RCC 7860 (cell line): ENCODE results near the gene XYLT1.
A peak's percentile ranks its signal among the peaks of the same experiment; 100 is the strongest.
"Not testable (repeated sequence)": the region's sequence is repeated elsewhere in the genome, so short reads cannot be mapped to it uniquely, and the experiment has no call there.

Experiments
- DNase-seq: peaks from one replicate; pipeline ENCODE4 v3.0.0-alpha.2; 2015; ENCODE audit warnings: low spot score
- FAIRE-seq: peaks from 2 replicates; lab custom pipeline; 2012; peaks lifted over from hg19 to GRCh38; lab: Jason Lieb, UNC

The XYLT1 gene

GRCh38 chr16:17493012-17493411 is 22.3 kb upstream of the XYLT1 start:
- DNase-seq (no peak), FAIRE-seq (no peak)

DNA sequence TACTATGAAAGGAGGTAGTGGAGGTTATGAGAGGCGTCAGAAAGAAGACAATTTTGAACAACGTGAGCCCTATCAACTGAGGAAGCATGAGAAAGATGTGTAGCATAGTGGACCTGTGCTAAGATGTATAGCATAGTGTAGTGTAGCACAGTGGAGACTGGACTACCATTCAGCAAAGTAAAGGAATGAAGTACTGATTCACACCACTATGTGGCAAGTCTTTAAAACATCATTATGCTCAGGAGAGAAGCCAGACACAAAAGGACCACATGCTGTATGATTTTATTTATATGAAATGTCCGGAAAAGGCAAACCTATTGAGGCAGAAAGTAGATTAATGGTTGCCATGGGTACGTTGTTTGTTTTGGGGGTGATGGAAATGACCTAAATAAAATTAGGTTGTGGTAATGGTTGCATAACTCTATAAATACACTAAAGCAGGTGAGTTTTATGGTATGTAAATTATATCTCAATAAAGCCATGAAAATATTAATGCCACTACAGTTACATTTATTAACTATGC is 20.4 kb upstream of the XYLT1 start:
- no peak for FAIRE-seq
- no peak for DNase-seq

DNA sequence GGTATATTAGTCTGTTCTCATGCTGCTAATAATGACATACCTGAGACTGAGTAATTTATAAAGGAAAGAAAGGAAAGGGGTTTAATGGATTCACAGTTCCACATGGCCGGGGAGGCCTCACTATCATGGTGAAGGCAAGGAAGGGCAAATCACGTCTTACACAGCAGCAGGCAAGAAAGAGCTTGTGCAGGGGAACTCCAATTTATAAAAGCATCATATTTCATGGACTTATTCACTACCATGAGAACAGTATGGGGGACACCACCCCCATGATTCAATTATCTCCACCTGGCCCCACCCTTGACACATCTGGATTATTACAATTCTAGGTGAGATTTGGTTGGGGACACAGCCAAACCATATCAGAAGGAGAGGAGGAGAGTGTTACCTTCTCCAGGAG is 17.7 kb upstream of the XYLT1 start:
- DNase-seq (no peak), FAIRE-seq (no peak)

- FAIRE-seq (no peak), DNase-seq (no peak)
These were observed 12.6 kb upstream of the XYLT1 start for GRCh38 chr16:17483351-17483750.

GRCh38 chr16:17482341-17482740 is 11.6 kb upstream of the XYLT1 start:
- not testable (repeated sequence) for DNase-seq, FAIRE-seq

DNA sequence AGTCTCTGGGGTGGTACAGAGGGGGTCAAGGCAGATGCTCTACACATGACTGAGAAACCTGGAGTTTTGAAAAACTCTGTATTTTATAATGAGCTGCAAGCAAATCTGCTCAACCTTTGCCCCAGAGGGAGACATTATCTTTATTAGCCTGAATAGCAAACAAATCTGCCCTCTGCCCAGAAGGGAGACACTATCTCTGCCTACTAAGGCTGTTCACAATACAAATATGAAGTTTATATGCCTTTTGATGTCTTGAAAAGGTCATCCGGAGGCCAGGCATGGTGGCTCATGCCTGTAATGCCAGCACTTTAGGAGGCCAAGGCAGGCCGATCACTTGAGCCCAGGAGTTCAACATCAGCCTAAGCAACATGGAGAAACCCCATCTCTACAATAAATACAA is 11.0 kb upstream of the XYLT1 start:
- DNase-seq: no peak
- no peak for FAIRE-seq

DNA sequence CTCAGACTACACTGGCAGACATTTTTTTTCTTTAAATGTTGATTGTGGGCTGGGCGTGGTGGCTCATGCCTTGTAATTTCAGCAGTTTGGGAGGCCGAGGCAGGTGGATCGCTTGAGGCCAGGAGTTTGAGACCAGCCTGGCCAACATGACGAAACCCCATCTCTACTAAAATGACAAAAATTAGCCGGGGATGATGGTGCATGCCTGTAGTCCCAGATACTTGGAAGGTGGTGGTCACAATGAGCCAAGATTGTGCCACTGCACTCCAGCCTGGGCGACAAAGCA is 6.4 kb upstream of the XYLT1 start:
- not testable (repeated sequence) for DNase-seq, FAIRE-seq

DNA sequence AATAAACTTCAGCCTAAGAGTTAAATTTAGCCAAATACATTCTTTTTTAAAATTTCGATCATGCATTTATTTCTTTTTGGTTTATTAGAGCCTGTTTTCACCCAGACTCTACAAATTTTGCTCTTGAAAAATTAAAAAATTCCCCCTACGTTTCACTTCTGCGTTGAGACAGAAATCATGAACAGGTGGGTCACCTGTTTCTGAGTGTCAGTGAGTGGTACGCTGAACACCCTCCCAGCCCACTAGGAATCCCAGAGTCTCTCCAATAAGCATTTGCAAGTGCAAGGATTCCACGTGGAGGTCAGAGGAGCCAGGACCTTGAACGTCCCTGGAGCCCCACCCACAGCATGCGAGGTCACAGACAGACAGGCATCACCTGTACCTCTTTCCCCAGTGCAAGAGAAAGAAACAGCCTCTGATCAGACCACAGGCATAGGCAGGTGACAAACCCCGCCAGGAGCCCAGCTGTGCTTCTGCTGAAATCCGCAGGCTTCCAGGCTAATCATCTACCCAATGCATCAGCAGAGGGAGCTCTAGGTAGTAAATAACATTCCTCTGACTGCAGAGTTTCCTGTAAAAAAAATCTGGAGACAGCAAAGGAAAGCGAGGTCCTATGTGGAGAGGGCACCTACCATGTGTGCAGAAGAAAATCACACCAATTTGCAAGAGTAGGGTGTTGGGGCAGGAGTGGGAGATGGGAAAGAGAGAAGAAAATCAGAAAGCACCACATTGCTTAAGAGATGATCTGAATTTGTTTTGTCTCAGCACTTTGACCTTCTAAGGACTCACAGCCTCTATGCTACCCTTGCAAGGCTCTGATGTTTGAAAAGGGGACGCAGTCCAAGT is 5.9 kb upstream of the XYLT1 start:
- FAIRE-seq: no peak
- peak; percentile 24 for DNase-seq

GRCh38 chr16:17475104-17475503 is 4.3 kb upstream of the XYLT1 start:
- no peak for FAIRE-seq

DNA sequence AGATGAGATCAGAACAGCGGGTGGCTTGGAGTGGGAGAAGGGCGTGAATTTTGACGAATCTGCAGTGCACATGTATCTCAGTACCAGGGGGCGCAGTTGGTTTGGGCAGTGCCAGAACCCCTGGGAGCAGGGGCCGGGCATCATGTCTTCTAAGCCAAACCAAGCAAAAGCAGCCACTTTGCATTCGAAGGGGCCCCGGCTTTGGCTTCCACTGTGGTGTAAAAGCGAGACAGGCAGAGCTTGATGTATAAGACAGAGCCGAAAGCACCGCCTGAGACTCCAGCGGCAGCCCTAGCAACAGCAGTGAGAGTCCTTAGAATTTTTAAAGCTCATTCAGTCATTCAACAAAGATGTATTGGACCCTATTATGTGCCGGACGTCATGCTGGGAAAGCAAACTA is 3.8 kb upstream of the XYLT1 start:
- DNase-seq (no peak), FAIRE-seq (no peak)

More at GRCh38 chr16:17475104-17475503, 4.3 kb upstream of the XYLT1 start:
- DNase-seq: no peak

DNA sequence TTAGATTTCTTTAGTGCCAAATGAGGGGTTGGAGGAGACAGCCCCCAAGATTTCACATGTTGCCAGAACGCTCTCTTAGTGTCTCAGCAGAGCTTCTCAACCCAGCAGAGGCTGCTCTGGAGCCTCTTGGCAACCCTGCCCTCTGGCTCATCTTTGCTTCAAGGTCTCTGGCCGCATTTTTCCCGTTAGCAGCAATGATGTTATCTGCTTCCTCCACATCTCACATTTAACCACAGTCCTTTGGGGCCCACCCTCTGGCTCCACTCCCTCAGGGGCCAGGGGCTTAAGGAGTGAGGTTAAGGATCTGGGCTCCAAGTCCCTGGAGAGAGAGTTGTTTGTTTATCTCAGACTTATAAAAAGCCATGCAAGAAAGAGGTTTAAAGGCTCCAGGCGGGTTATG is 3.3 kb upstream of the XYLT1 start:
- FAIRE-seq: no peak
- DNase-seq: no peak

DNA sequence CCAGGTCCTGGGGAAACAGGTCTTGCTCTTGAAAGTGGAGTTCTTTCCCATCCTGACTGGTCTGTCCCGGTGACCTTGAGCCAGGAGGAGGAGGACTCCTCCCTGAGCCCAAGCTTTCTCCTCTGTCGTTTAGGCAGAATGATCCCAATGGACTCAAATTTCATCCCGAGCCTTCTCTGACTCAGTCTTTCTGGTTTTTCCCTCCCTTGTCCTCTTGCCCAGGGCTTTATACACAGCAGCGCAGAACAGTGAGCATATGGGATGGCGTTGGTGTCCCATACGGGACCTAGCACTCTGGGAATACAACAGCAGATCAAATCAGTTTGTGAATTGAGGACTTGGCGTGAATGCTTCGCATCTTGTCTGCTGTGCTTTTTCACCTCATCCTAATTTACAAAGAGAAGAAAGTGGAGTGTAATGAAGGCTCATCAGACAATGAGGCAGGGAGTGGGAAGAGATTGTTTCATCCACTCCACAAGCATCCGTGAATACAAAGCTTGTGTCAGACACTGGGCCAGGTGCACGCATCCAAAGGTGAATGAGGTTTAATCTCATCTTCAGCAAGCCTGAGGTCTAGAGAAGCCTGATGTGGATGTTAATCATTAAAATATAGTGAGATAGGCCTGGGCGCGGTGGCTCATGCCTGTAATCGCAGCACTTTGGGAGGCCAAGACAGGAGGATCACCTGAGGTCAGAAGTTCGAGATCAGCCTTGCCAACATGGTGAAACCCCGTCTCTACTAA is 1.1 kb upstream of the XYLT1 start:
- FAIRE-seq: no peak

DNA sequence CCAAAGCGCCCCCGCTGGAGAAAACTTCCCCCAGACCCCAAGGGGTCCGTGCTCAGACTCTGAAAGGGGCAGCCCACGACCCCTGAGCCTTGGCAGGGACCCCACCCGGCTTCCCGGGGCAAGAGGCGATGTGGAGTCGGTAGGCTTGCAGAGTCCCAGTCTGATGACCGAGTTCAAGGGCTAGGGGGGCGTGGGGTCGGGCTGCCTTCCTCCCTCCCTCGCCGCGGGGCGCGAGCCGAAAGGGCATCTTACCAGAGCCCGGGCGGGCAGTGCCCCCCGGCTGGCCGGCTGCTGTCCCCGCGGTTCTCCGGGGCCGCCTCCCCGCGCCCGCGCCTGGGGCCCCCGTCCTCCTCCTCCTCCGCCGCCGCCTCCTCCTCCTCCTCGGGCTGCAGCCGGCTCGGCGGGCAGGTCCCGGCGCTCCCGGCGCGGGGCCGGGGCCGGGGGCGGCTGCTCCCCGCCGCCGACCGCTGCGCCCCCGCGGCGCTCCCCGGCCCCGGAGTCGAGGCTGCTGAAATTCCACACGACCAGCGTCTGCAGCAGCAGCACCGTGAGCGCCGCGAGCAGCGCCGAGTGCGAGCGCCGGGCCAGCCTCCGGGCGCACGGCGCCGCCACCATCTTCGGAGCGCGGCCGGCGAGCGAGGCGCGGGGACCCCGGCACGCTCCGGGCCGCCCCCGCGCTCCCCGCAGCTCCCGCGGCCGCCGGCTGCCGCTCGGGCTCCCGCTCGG is 415 bp downstream of the XYLT1 start:
- DNase-seq (no peak), FAIRE-seq (no peak)

More for the DNA sequence above, 1.1 kb upstream of the XYLT1 start:
- DNase-seq: no peak

DNA sequence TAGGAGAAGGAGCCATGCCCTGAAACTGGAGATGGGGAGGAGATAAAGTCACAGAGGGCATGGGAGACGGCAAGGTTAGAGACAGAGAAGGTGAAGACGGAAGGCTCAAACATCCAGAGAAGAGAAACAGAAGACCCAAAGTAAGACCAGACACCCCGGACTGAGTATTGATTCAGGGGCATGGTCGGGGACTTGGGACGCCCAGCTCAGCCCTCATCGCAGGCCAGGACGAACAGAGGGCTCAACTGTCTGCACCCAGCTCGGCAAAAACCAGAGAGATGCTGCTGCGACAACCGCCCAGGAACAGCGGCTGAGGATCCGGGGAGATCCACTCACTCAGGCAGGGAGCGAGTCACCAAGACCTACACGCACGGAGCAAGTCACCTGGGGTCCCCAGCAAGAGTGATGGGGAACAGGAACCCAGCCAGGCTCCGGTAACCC is 999 bp downstream of the XYLT1 start:
- no peak for FAIRE-seq
- DNase-seq: no peak

DNA sequence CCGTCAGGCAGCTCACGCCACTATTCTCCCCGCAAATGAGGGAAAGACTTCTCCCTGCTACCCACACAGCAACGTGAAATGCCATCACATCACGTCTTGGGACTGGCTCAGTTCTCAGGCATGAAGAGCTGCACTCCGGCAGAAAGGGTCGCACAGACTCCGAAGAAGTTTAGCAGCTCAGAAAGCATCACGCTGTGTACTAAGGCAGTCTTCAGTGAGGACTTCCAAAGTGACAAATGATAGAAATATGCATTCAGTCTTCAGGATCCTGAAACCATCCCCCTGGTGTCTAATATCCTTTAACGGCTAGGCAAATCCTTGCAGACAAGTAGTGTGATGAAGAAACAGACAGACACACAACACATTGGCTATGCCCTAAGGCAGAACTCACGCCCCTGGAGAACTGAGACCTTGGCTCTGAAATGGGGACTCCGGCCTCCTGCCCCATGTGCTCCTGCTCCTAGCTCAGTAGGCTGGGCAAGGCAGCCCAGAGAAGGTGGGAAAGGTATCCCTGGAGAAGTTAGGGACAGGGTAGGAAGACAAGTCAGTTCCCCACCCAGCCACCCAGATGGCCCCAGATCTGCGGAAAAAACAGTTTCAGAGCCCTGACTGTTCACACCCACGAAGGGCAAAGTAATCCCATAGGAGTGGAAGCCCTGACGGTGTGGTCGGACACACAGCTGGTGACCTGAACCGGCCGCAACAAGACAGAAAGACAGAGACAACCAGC is 1.6 kb downstream of the XYLT1 start:
- DNase-seq: no peak
- FAIRE-seq: no peak

- no peak for DNase-seq
- FAIRE-seq: no peak
These were observed 2.1 kb downstream of the XYLT1 start for GRCh38 chr16:17468611-17469010.

DNA sequence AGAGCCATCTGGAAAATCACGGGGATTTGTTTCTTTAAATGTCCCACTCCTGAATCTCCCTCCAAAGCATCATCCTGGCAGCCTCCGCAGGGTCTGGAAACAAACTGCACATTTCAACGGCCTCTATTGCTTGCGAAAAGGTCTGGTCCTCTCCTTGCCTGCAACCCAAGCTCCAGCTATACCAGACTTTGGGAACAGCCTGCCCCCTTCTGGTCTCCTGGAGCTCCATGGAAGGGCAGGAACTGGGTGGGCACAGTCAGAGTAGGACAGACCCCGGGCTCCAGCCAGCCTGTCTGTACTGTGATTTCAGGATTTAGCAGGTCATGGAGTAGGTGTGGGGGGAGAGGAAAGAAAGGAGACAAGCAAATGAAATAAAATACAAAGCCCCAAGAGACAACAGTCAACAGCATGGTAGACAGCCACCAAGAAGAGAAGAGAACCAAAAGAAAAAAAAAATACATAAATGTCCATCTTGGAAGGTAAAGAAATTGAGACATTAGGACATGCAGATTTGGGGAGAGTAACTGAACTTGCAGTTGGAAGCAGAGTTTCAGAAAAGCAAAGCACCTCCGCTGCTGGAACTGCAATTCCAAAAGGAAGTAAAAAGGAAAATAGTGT is 2.7 kb downstream of the XYLT1 start:
- DNase-seq (no peak), FAIRE-seq (no peak)

- FAIRE-seq (no peak), DNase-seq (no peak)
These were observed 3.9 kb downstream of the XYLT1 start for GRCh38 chr16:17466876-17467275.

- DNase-seq: no peak
- no peak for FAIRE-seq
These were observed 5.3 kb downstream of the XYLT1 start for GRCh38 chr16:17465460-17465859.

GRCh38 chr16:17463335-17463734 is 7.4 kb downstream of the XYLT1 start:
- FAIRE-seq: no peak

More at GRCh38 chr16:17463335-17463734, 7.4 kb downstream of the XYLT1 start:
- no peak for DNase-seq
